B cell (primary cell): ENCODE results near the gene BAIAP3. TPM values are rescaled to one million over a fixed set of nuclear protein-coding genes. Genes with fewer than 3 reads are reported as not detected.

Source experiments
- ATAC-seq: fragments of 200-7000 bp; cut with Tn5 transposase; one replicate; pipeline ENCODE4 v1.10.0; 2021; ENCODE audit warnings: low read depth, mild to moderate bottlenecking, moderate number of reproducible peaks, moderate library complexity
- CTCF ChIA-PET: fragments of 350-600 bp; sonication (Branson Sonifier 250); formaldehyde crosslinking; loops from one replicate; lab custom pipeline; 2021; ENCODE audit warnings: antibody characterized with exemption, inconsistent platforms; lab: Charles Lee
- POLR2A ChIA-PET: fragments of 350-600 bp; sonication (Branson Sonifier 250); formaldehyde crosslinking; loops from one replicate; lab custom pipeline; 2021; ENCODE audit warnings: antibody characterized with exemption; lab: Charles Lee
- DNase-seq: peaks from one replicate; pipeline ENCODE4 v3.0.0; 2013
- H2AFZ ChIP-seq: 2 replicates; pipeline ENCODE4 v1.6.1; 2012; ENCODE audit warnings: mild to moderate bottlenecking, low read depth, low read length; ENCODE audit not compliant: insufficient read depth, poor library complexity, severe bottlenecking
- H3K27ac ChIP-seq, 2 donors: 1 replicate in 1 of 2; 2 replicates in 1 of 2; pipeline ENCODE4 v1.5.1; 2012 to 2013; ENCODE audit warnings: low read length in 2 of 2, mild to moderate bottlenecking in 2 of 2, moderate library complexity in 1 of 2
- H3K27me3 ChIP-seq, 4 experiments: fragments of 200-600 bp in 1 of 4; sonication (generic) in 1 of 4; replicated peaks in 1 of 4; 1 replicate in 2 of 4; 2 replicates in 2 of 4; pipeline versions ENCODE4 v1.6.1 to v1.7.0; 2013 to 2016; ENCODE audit warnings: low read length in 3 of 4, mild to moderate bottlenecking in 2 of 4, mixed read lengths in 1 of 4, moderate library complexity in 1 of 4; ENCODE audit not compliant: insufficient read depth in 4 of 4, control insufficient read depth in 3 of 4; ENCODE audit errors: control extremely low read depth in 1 of 4
- H3K36me3 ChIP-seq, 2 experiments: replicated peaks in 1 of 2; 1 replicate in 1 of 2; 2 replicates in 1 of 2; pipeline versions ENCODE4 v1.6.1 to v1.7.1; 2013; ENCODE audit warnings: low read length in 1 of 2; ENCODE audit not compliant: insufficient read depth in 2 of 2, control insufficient read depth in 1 of 2; ENCODE audit errors: control extremely low read depth in 1 of 2, extremely low read depth in 1 of 2
- H3K4me1 ChIP-seq, 2 donors: fragments of 200-600 bp in 1 of 2; sonication (generic) in 1 of 2; 1 replicate in 1 of 2; 2 replicates in 1 of 2; pipeline versions ENCODE4 v1.5.1 to v1.6.1; 2013 to 2017; ENCODE audit warnings: low read length in 2 of 2; ENCODE audit not compliant: control insufficient read depth in 2 of 2, insufficient read depth in 2 of 2
- H3K4me2 ChIP-seq: replicated peaks from 2 replicates; pipeline ENCODE3; 2012; ENCODE audit warnings: mild to moderate bottlenecking, low read depth, low read length; ENCODE audit not compliant: poor library complexity, severe bottlenecking
- H3K4me3 ChIP-seq, 5 experiments: fragments of 200-600 bp in 1 of 5; sonication (generic) in 1 of 5; 1 replicate in 3 of 5; 2 replicates in 2 of 5; pipeline versions ENCODE4 v1.5.1 to v1.7.0; 2011 to 2016; ENCODE audit warnings: low read length in 4 of 5, mild to moderate bottlenecking in 4 of 5, low read depth in 2 of 5, control low read depth in 1 of 5, moderate library complexity in 1 of 5; ENCODE audit not compliant: insufficient read depth in 1 of 5; ENCODE audit errors: control extremely low read depth in 1 of 5, extremely low read depth in 1 of 5
- H3K79me2 ChIP-seq: fragments of 200-600 bp; sonication (generic); one replicate; pipeline ENCODE4 v1.6.0; 2016; ENCODE audit warnings: low read length; ENCODE audit not compliant: control insufficient read depth, insufficient read depth
- H3K9ac ChIP-seq: fragments of 200-600 bp; sonication (generic); 2 replicates; pipeline ENCODE4 v1.6.1; 2017; ENCODE audit warnings: mild to moderate bottlenecking, low read length, moderate library complexity
- H3K9me3 ChIP-seq, 3 donors: one replicate each; pipeline versions ENCODE4 v1.6.1 to v1.7.1; 2013; ENCODE audit warnings: low read length in 2 of 3; ENCODE audit not compliant: control insufficient read depth in 2 of 3, insufficient read depth in 1 of 3; ENCODE audit errors: control extremely low read depth in 1 of 3
- H4K20me1 ChIP-seq: 2 replicates; pipeline ENCODE4 v1.6.0; 2012; ENCODE audit warnings: mild to moderate bottlenecking, low read length; ENCODE audit not compliant: insufficient read depth, control insufficient read depth, poor library complexity, severe bottlenecking
- H3K27ac Mint-ChIP-seq: one replicate; pipeline ENCODE4 v1.8.0; 2021; ENCODE audit warnings: mixed read lengths
- H3K27me3 Mint-ChIP-seq: one replicate; pipeline ENCODE4 v1.8.0; 2021; ENCODE audit warnings: mixed read lengths
- H3K4me1 Mint-ChIP-seq: one replicate; pipeline ENCODE4 v1.8.0; 2021; ENCODE audit warnings: mixed read lengths
- H3K4me3 Mint-ChIP-seq: one replicate; pipeline ENCODE4 v1.8.0; 2021; ENCODE audit warnings: mixed read lengths
- H3K9me3 Mint-ChIP-seq: one replicate; pipeline ENCODE4 v1.8.0; 2022; ENCODE audit warnings: mixed read lengths; ENCODE audit not compliant: insufficient read depth
- EZH2 ChIP-seq: IDR thresholded peaks from 2 replicates; pipeline ENCODE4 v1.6.1; 2012; ENCODE audit warnings: borderline replicate concordance, low read depth, mild to moderate bottlenecking, moderate library complexity, low read length; ENCODE audit not compliant: insufficient read depth, poor library complexity, severe bottlenecking
- WGBS: methylation state at CpG from one replicate; pipeline ENCODE4 v1.1.5; 2013; ENCODE audit warnings: missing lambda C conversion rate; ENCODE audit not compliant: insufficient coverage; 5-methylcytosine and 5-hydroxymethylcytosine counted together
- intact Hi-C: fragments of 100-400 bp; cut with micrococcal nuclease; formaldehyde crosslinking; loops from one replicate; pipeline ENCODE4 v1.10.0; 2022
- polyA plus RNA-seq: library from polyadenylated mRNA; depleted of rRNA; stranded (reverse); fragments of >200 nt; gene quantifications from 2 replicates; pipeline ENCODE4 v1.2.3, GENCODE V29; 2012
- total RNA-seq, 2 donors: library from RNA; stranded (reverse); fragments of 120-200 nt in 1 of 2; gene quantifications; 1 replicate in 1 of 2; 2 replicates in 1 of 2; pipeline versions ENCODE4 v1.2.3 to v1.2.4, GENCODE V29; 2013 to 2022
- TF ChIP-seq, protein P1 (sequence below): fragments of 200-600 bp; IDR thresholded peaks from one replicate; pipeline ENCODE4 v1.8.0; 2022; ENCODE audit warnings: antibody characterized with exemption, mild to moderate bottlenecking

Gene BAIAP3
- total and polyA plus RNA-seq, 2 donors (not counting 1 experiment from before 2014, with no cell fraction given), result 119 to 130 TPM

- H3K27me3 ChIP-seq, result no peaks in the 10 kb centered on the region
- peaks cover 52% of the 10 kb centered on the region for H4K20me1 ChIP-seq
- 91% methylated on average over 22 of the region's 22 CpGs for WGBS
- intact Hi-C loops, result no loop called here
- H3K4me2 ChIP-seq, result no peak overlapping the region
- no peak overlapping the region for H3K9ac ChIP-seq
- Mint-ChIP-seq H3K27ac (no peak overlapping the region), H3K4me3 (no peak overlapping the region), H3K27me3 (no peaks in the 10 kb centered on the region), H3K9me3 (no peaks in the 10 kb centered on the region), H3K4me1 (peaks cover 2% of the 10 kb centered on the region)
- H3K4me1 ChIP-seq, result no peaks in the 10 kb centered on the region
- peaks cover 24% of the 10 kb centered on the region for H3K79me2 ChIP-seq
- DNase-seq, result no peak
- ChIA-PET POLR2A (no interaction called here), CTCF (interaction anchor here (0.7 to 4.0 kb wide), 16 partner anchors 9 to 313 kb away, joined by 3 to 20 read pairs (median 4); partner anchors contain the start of genes JPT2 and UQCC4)
- TF ChIP-seq, protein P1, sequence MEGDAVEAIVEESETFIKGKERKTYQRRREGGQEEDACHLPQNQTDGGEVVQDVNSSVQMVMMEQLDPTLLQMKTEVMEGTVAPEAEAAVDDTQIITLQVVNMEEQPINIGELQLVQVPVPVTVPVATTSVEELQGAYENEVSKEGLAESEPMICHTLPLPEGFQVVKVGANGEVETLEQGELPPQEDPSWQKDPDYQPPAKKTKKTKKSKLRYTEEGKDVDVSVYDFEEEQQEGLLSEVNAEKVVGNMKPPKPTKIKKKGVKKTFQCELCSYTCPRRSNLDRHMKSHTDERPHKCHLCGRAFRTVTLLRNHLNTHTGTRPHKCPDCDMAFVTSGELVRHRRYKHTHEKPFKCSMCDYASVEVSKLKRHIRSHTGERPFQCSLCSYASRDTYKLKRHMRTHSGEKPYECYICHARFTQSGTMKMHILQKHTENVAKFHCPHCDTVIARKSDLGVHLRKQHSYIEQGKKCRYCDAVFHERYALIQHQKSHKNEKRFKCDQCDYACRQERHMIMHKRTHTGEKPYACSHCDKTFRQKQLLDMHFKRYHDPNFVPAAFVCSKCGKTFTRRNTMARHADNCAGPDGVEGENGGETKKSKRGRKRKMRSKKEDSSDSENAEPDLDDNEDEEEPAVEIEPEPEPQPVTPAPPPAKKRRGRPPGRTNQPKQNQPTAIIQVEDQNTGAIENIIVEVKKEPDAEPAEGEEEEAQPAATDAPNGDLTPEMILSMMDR, result no peak
- no peak for TF ChIP-seq EZH2
- no peak overlapping the region for H3K27ac ChIP-seq
- no peak for ATAC-seq
- peaks cover 0 to 2% (median 0%) of the 10 kb centered on the region in 3 donors for H3K9me3 ChIP-seq
- H3K36me3 ChIP-seq, result peaks cover 0 to 61% of the 10 kb centered on the region in 2 experiments
- H2AFZ ChIP-seq, result no peak overlapping the region
- H3K4me3 ChIP-seq, result no peak overlapping the region
Measured at GRCh38 chr16:1364510-1364909, 31.1 kb downstream of the BAIAP3 start.

- no peaks in the 10 kb centered on the region for H3K9me3 Mint-ChIP-seq
- no peaks in the 10 kb centered on the region for H3K27me3 Mint-ChIP-seq
- no peak for ATAC-seq
- Histone ChIP-seq H3K27me3 (no peaks in the 10 kb centered on the region), H3K79me2 (peaks cover 13% of the 10 kb centered on the region), H3K4me2 (no peak overlapping the region), H3K36me3 (peaks cover 0 to 57% of the 10 kb centered on the region in 2 experiments), H3K27ac (no peak overlapping the region), H3K4me1 (no peaks in the 10 kb centered on the region), H3K9me3 (peaks cover 0 to 2% (median 0%) of the 10 kb centered on the region in 3 donors), H4K20me1 (peaks cover 44% of the 10 kb centered on the region), H3K9ac (no peak overlapping the region), H3K4me3 (no peak overlapping the region), H2AFZ (no peak overlapping the region)
- no peak for TF ChIP-seq EZH2
- TF ChIP-seq, protein P1, result no peak
- no peak overlapping the region for H3K4me3 Mint-ChIP-seq
- DNase-seq, result no peak
- 96% methylated on average over 29 of the region's 29 CpGs for WGBS
- intact Hi-C loops, result no loop called here
- H3K4me1 Mint-ChIP-seq, result peaks cover 2% of the 10 kb centered on the region
- ChIA-PET CTCF (interaction anchor here (0.9 kb wide), 1 partner anchor 19 kb away, joined by 3 read pairs; no protein-coding TSS in a partner anchor), POLR2A (no interaction called here)
- no peak overlapping the region for H3K27ac Mint-ChIP-seq
Measured at GRCh38 chr16:1366060-1366711, 32.7 kb downstream of the BAIAP3 start.
